Muscle of arm (tissue), 12 donors: ENCODE results near the gene STAT6. TPM values are rescaled to one million over a fixed set of nuclear protein-coding genes. Genes with fewer than 3 reads are reported as not detected.
A peak's percentile ranks its signal among the peaks of the same experiment; 100 is the strongest.
"Not testable (repeated sequence)": the region's sequence is repeated elsewhere in the genome, so short reads cannot be mapped to it uniquely, and the experiment has no call there.

Experiments used
- DNase-seq: peaks from one replicate; pipeline ENCODE4 v3.0.0-alpha.2; 2013
- polyA plus RNA-seq, 12 donors: library from polyadenylated mRNA; unstranded; fragments of 120-200 nt; gene quantifications; one replicate each; pipeline ENCODE4 v1.2.1, GENCODE V29; 2013; ENCODE audit not compliant: insufficient read length in 12 of 12

The STAT6 gene
- polyA plus RNA-seq, 12 donors: 24.1 to 145 (median 40.5) TPM; not detected in 1

GRCh38 chr12:57127726-57128518, 16.8 kb upstream of the STAT6 start, which contains the start of gene LRP1:
TSS of gene LRP1 (plus strand) at chr12:57128483. CDS start at chr12:57128965, 482 bp downstream.
- DNase-seq: peak; percentile 95

DNA sequence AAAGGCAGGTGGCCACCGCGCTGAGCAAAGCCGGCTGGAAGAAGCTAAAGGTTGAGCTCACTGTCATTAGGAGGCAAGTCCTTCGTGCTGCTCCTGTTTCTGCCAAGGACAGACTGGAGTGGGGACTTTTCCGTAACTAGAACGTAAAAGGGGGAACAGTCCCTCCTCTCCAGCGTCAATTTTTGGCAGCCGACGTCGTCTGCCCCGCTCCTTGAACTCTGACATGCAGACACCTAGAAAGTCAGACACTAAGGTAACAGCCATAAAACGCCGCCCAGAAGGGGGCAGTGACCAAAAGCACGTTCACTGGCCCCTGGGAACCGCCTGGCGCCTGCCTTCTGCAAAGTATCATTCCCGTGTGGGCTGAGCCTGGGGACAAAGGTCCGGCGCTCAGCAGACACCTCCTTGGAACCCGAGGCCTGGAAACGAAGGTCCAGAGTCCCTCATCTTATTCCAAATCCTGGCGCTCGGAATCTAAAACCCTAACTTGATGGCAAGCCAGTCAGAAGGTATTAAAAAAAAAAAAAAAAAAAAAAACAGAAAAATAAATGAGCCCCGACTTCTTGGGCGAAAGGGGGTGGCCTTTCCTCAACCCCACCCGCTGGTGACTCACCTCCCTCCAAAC, 16.1 kb upstream of the STAT6 start:
- no peak for DNase-seq

DNA sequence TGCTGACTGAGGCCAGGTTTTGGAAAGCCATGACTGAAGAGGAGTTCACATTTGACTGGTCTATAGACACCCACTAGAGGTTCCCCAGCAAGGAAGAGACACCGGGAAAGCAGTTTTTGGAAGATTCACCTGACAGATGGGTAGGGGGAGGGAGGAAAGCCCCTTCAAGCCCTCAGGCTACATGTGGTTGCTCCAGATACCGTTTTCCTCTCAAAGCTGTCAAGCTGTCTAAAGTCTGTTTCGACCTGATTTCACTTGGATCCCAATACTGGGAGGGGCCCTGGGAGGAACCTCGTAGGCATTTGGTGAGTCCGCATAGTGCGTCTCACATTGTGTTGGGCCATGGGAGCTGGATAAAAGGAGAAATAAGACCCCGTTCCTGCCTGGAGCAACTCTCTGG, 15.4 kb upstream of the STAT6 start:
- DNase-seq: no peak

- no peak for DNase-seq
These were observed 14.9 kb upstream of the STAT6 start for GRCh38 chr12:57126061-57126460.

GRCh38 chr12:57124261-57124877, 13.2 kb upstream of the STAT6 start:
- DNase-seq: peak; percentile 84

DNA sequence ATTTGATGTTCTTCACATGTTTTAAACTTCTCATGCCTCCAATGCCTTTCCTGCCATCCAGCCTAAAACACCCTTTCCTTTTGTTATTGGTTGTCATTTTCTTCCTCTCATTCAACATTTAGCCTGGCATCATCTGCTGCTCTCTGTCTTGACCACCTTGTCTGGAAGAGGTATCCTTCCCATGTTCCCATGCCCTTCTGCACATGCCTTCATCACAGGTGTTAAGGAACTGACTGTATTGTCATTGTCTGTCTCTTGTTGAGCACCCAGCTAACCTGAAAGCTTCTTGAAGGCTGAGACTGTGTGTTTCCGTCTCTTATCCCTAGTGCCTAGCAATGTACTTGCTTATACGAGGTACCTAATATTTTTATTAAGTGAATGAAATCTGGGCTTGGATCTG, 12.7 kb upstream of the STAT6 start:
- no peak for DNase-seq

GRCh38 chr12:57120718-57121117, 9.6 kb upstream of the STAT6 start:
- DNase-seq: not testable (repeated sequence)

- no peak for DNase-seq
These were observed 8.3 kb upstream of the STAT6 start for GRCh38 chr12:57119294-57120085.

- no peak for DNase-seq
These were observed 7.6 kb upstream of the STAT6 start for GRCh38 chr12:57118711-57119271.

- no peak for DNase-seq
These were observed 5.6 kb upstream of the STAT6 start for GRCh38 chr12:57116580-57117281.

DNA sequence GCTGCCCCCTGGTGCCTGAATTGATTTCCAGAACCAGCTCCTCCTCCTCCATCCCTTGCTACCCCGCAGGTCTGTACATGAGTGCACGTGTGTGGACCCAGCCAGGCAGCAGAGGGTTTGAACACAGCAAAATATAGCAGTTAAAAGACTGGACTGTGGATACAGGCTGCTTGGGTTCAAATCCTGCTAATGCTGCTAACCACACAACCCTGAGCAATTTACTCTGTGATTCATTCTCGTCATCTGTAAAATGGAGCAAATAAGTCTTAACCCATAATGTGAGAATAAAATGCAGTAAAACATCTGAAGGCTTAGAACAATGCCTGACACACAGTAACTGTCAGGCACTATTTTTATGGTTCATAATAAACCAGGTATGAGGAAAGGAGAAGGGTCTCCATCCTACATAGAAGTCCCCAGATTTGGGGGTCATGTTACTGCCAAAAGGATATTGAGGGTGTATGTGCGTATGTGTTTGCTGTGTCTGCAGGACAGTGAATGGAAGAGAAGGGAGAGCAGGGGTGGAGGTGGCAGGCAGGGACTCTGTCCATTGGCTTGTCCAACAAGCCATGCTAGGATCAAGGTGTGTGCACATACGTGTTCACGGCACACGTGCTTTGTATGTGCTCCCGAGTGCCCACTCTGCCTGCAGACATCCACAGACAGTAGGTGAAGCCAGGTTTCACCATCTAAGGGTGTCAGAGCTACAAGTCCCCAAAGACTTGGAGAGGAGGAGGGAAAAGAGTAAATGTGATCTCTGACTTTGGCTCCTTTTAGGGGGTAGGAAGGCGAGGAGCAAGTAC, 1.5 kb upstream of the STAT6 start:
- DNase-seq: no peak

- DNase-seq: no peak
These were observed 795 bp downstream of the STAT6 start for GRCh38 chr12:57110104-57111030.

GRCh38 chr12:57109207-57110103, 1.7 kb downstream of the STAT6 start:
- no peak for DNase-seq

GRCh38 chr12:57107456-57108155, 3.6 kb downstream of the STAT6 start:
- DNase-seq: no peak

- no peak for DNase-seq
These were observed 5.0 kb downstream of the STAT6 start for GRCh38 chr12:57106021-57106708.

- DNase-seq: no peak
These were observed 6.0 kb downstream of the STAT6 start for GRCh38 chr12:57105011-57105753.
